IMR-90 (cell line): Measurements from ENCODE around the gene OBI1. TPM values are rescaled to one million over a fixed set of nuclear protein-coding genes. Genes with fewer than 3 reads are reported as not detected.

Experiments used
- ATAC-seq: fragments of 200-7000 bp; cut with Tn5 transposase; 2 replicates; pipeline ENCODE4 v1.9.1; 2020; ENCODE audit warnings: low read depth, mild to moderate bottlenecking, moderate library complexity
- BruUV-seq: library from RNA; stranded (reverse); fragments of 400-500 nt; replicated peaks from 2 replicates; lab custom pipeline; 2021; lab: Mats Ljungman, UMichigan
- CTCF ChIA-PET: fragments of 300-600 bp; formaldehyde crosslinking; extraction: SDS; loops from one replicate; lab custom pipeline; 2021; ENCODE audit warnings: antibody characterized with exemption; lab: Yijun Ruan, JAX
- POLR2A ChIA-PET: fragments of 300-600 bp; sonication (Branson Sonifier 250); formaldehyde crosslinking; loops from one replicate; lab custom pipeline; 2022; ENCODE audit warnings: antibody characterized with exemption; ENCODE audit not compliant: unreplicated experiment; lab: Charles Lee
- DNase-seq: peaks from one replicate; pipeline ENCODE4 v3.0.0; 2013
- H2AFZ ChIP-seq: replicated peaks from 2 replicates; pipeline ENCODE3; 2013; ENCODE audit warnings: low read length, mild to moderate bottlenecking; ENCODE audit not compliant: poor library complexity
- H2AK5ac ChIP-seq: 2 replicates; pipeline ENCODE4 v1.6.1; 2013; ENCODE audit warnings: low read depth, low read length, inconsistent platforms
- H2AK9ac ChIP-seq: replicated peaks from 2 replicates; pipeline ENCODE3; 2013; ENCODE audit warnings: mild to moderate bottlenecking, low read depth, low read length, moderate library complexity; ENCODE audit not compliant: poor library complexity
- H2BK120ac ChIP-seq: 2 replicates; pipeline ENCODE4 v1.6.1; 2013; ENCODE audit warnings: low read depth, low read length, inconsistent platforms
- H2BK15ac ChIP-seq: 3 replicates; pipeline ENCODE4 v1.6.1; 2013; ENCODE audit warnings: low read depth, low read length, inconsistent platforms
- H2BK20ac ChIP-seq: 2 replicates; pipeline ENCODE4 v1.6.1; 2013; ENCODE audit warnings: low read depth, mild to moderate bottlenecking, inconsistent platforms, low read length, moderate library complexity
- H2BK5ac ChIP-seq: 2 replicates; pipeline ENCODE4 v1.6.1; 2013; ENCODE audit warnings: mild to moderate bottlenecking, low read depth, low read length, inconsistent platforms; ENCODE audit not compliant: poor library complexity, severe bottlenecking
- H3K14ac ChIP-seq: replicated peaks from 2 replicates; pipeline ENCODE4 v1.6.1; 2013; ENCODE audit warnings: low read depth, low read length, inconsistent platforms
- H3K18ac ChIP-seq: 2 replicates; pipeline ENCODE4 v1.6.1; 2013; ENCODE audit warnings: low read depth, low read length, control low read depth
- H3K23ac ChIP-seq: 2 replicates; pipeline ENCODE4 v1.6.1; 2013; ENCODE audit warnings: low read depth, low read length, inconsistent platforms
- H3K27ac ChIP-seq: 2 replicates; pipeline ENCODE4 v1.5.1; 2013; ENCODE audit warnings: mild to moderate bottlenecking, control low read depth, low read length; ENCODE audit not compliant: insufficient read depth
- H3K27me3 ChIP-seq: 2 replicates; pipeline ENCODE4 v1.6.1; 2013; ENCODE audit warnings: low read length; ENCODE audit not compliant: control insufficient read depth, insufficient read depth
- H3K36me3 ChIP-seq: 2 replicates; pipeline ENCODE4 v1.6.1; 2013; ENCODE audit warnings: low read length, mixed read lengths; ENCODE audit not compliant: control insufficient read depth, insufficient read depth
- H3K4ac ChIP-seq: 2 replicates; pipeline ENCODE4 v1.6.1; 2013; ENCODE audit warnings: low read depth, low read length, inconsistent platforms
- H3K4me1 ChIP-seq: 2 replicates; pipeline ENCODE4 v1.6.1; 2013; ENCODE audit warnings: low read length, mixed read lengths; ENCODE audit not compliant: control insufficient read depth, insufficient read depth
- H3K4me2 ChIP-seq: 2 replicates; pipeline ENCODE4 v1.6.1; 2013; ENCODE audit warnings: low read depth, mild to moderate bottlenecking, control low read depth, low read length, moderate library complexity
- H3K4me3 ChIP-seq: 2 replicates; pipeline ENCODE4 v1.5.1; 2013; ENCODE audit warnings: low read depth, mild to moderate bottlenecking, control low read depth, low read length, moderate library complexity; ENCODE audit not compliant: insufficient read depth
- H3K56ac ChIP-seq: 2 replicates; pipeline ENCODE4 v1.6.1; 2013; ENCODE audit warnings: low read length, inconsistent platforms; ENCODE audit not compliant: insufficient read depth; ENCODE audit errors: extremely low read depth
- H3K79me1 ChIP-seq, 2 experiments: 2 replicates each; pipeline ENCODE4 v1.6.1; 2013; ENCODE audit warnings: low read length in 2 of 2, inconsistent platforms in 1 of 2, low read depth in 1 of 2
- H3K9ac ChIP-seq: 2 replicates; pipeline ENCODE4 v1.6.1; 2013; ENCODE audit warnings: low read depth, low read length, control low read depth
- H3K9me1 ChIP-seq: 2 replicates; pipeline ENCODE4 v1.6.1; 2013; ENCODE audit warnings: low read length, inconsistent platforms; ENCODE audit not compliant: insufficient read depth
- H3K9me3 ChIP-seq: 2 replicates; pipeline ENCODE4 v1.6.1; 2013; ENCODE audit warnings: low read length; ENCODE audit not compliant: control insufficient read depth, insufficient read depth
- H4K20me1 ChIP-seq: 2 replicates; pipeline ENCODE4 v1.6.1; 2013; ENCODE audit warnings: low read length, inconsistent platforms; ENCODE audit not compliant: insufficient read depth
- H4K5ac ChIP-seq: 2 replicates; pipeline ENCODE4 v1.6.1; 2013; ENCODE audit warnings: mild to moderate bottlenecking, low read depth, low read length, control low read depth
- H4K8ac ChIP-seq, 2 experiments: 2 replicates each; pipeline ENCODE4 v1.6.1; 2013; ENCODE audit warnings: low read depth in 2 of 2, low read length in 2 of 2, control low read depth in 1 of 2, inconsistent platforms in 1 of 2
- H4K91ac ChIP-seq: 2 replicates; pipeline ENCODE4 v1.6.1; 2013; ENCODE audit warnings: low read depth, low read length, inconsistent platforms; ENCODE audit not compliant: insufficient read depth
- CHD1 ChIP-seq: IDR thresholded peaks from 2 replicates; pipeline ENCODE4 v1.6.1; 2012; ENCODE audit warnings: low read depth, low read length, improper control_type of control experiment
- FOS ChIP-seq: fragments of 150-350 bp; IDR thresholded peaks from 2 replicates; pipeline ENCODE4 v1.6.1; 2016; ENCODE audit warnings: low read depth, low read length
- RAD21 ChIP-seq: IDR thresholded peaks from 2 replicates; pipeline ENCODE4 v1.6.1; 2012; ENCODE audit warnings: low read length, improper control_type of control experiment
- WGBS, 2 experiments: methylation state at CpG; one replicate each; pipeline versions ENCODE4 v1.1.5 to v1.1.7; 2013; ENCODE audit warnings: missing lambda C conversion rate in 2 of 2; ENCODE audit not compliant: insufficient read length in 1 of 2; ENCODE audit errors: extremely low coverage in 2 of 2; 5-methylcytosine and 5-hydroxymethylcytosine counted together
- dilution Hi-C: fragments of 300-500 bp; cut with HindIII; formaldehyde crosslinking; loops from one replicate; pipeline ENCODE4 v1.14.3; 2018; ENCODE audit warnings: low sequenced_read_pairs; ENCODE audit not compliant: unreplicated experiment
- in situ Hi-C: fragments of 300-500 bp; cut with MboI; formaldehyde crosslinking; loops from 3 replicates; pipeline ENCODE4 v1.14.3; 2019; ENCODE audit warnings: low sequenced_read_pairs, inconsistent platforms, mixed read lengths
- intact Hi-C: fragments of 100-400 bp; cut with micrococcal nuclease; formaldehyde crosslinking; loops from 2 replicates; pipeline ENCODE4 v1.10.0; 2022
- polyA plus RNA-seq, 3 experiments: library from polyadenylated mRNA; depleted of rRNA; stranded (reverse); fragments of >200 nt; gene quantifications; 2 replicates each; pipeline ENCODE4 v1.2.3, GENCODE V29; 2012; ENCODE audit warnings: low replicate concordance in 1 of 3
- total RNA-seq: library from RNA; depleted of rRNA; stranded (reverse); fragments of >200 nt; gene quantifications from 2 replicates; pipeline ENCODE4 v1.2.3, GENCODE V29; 2012

The OBI1 gene
- total and polyA plus RNA-seq, 2 of the 4 experiments (the other 2 are of a cell fraction): 4.4 to 11.8 TPM

DNA sequence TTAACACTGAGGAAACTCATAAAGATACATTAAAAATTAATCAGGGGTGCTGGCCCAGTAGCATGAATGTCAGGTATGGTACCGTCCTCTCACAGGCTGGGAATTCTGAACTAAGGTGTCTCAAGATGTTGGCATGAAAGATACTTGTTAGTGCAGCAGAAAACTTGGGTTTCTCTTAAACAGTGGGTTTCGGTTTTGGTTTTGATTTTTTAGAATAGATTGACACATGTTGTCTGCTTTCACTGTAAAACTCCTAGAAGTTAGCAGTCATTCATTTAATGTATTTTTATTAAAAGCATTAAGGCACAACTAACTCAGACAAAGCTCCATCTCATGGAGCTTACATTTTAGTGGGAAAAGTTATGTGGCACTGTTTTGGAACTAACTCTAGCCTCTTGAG lies 3.5 kb upstream of the OBI1 start:
- Histone ChIP-seq H2AFZ (no peak overlapping the region), H3K27me3 (peaks cover 2% of the 10 kb centered on the region), H3K4me2 (no peak overlapping the region), H3K56ac (no peak overlapping the region), H3K23ac (no peak overlapping the region), H4K5ac (no peak overlapping the region), H3K4me1 (peaks cover 5% of the 10 kb centered on the region), H3K9me1 (no peaks in the 10 kb centered on the region), H3K4me3 (no peak overlapping the region), H4K20me1 (no peaks in the 10 kb centered on the region), H3K27ac (no peak overlapping the region), H3K9me3 (no peaks in the 10 kb centered on the region), H2BK15ac (no peak overlapping the region), H4K91ac (no peak overlapping the region), H2AK9ac (no peak overlapping the region), H3K36me3 (no peaks in the 10 kb centered on the region), H2BK120ac (no peak overlapping the region), H2BK5ac (no peak overlapping the region), H2AK5ac (no peak overlapping the region), H3K14ac (no peak overlapping the region), H4K8ac (no peak overlapping the region), H3K9ac (no peak overlapping the region), H3K4ac (no peak overlapping the region), H3K18ac (no peak overlapping the region), H2BK20ac (no peak overlapping the region), H3K79me1 (peaks cover 0 to 10% of the 10 kb centered on the region in 2 experiments; a peak in 1 of 4 replicates)
- BruUV-seq: no TSS peak
- WGBS, 2 experiments: no CpG with 5 or more reads among the region's 2 CpGs
- in situ Hi-C loops: no loop called here
- POLR2A ChIA-PET: no interaction called here
- CTCF ChIA-PET: interaction anchor here (0.6 kb wide), 1 partner anchor 881 kb away, joined by 3 read pairs; no protein-coding TSS in a partner anchor
- intact Hi-C loops: loop anchor here (10.0 kb wide), 1 partner anchor 528 kb away; no protein-coding TSS in a partner anchor
- dilution Hi-C loops: no loop called here
- TF ChIP-seq RAD21 (no peak), CHD1 (no peak), FOS (no peak)
- no peak for DNase-seq
- ATAC-seq: no peak
